Panc1 (cell line): ENCODE measurements around the gene ACYP2. TPM values are rescaled to one million over a fixed set of nuclear protein-coding genes. Genes with fewer than 3 reads are reported as not detected.

Source experiments
- ATAC-seq: fragments of 200-7000 bp; cut with Tn5 transposase; 2 replicates; pipeline ENCODE4 v1.9.1; 2020; ENCODE audit warnings: mild to moderate bottlenecking, moderate library complexity
- BruUV-seq: library from RNA; stranded (reverse); fragments of 400-500 nt; replicated peaks from 2 replicates; lab custom pipeline; 2021; lab: Mats Ljungman, UMichigan
- CTCF ChIA-PET: fragments of 300-600 bp; sonication (Branson Sonifier 250); formaldehyde crosslinking; loops from one replicate; lab custom pipeline; 2022; ENCODE audit warnings: antibody characterized with exemption; lab: Charles Lee
- POLR2A ChIA-PET: fragments of 300-600 bp; sonication (Branson Sonifier 250); formaldehyde crosslinking; loops from one replicate; lab custom pipeline; 2022; ENCODE audit warnings: antibody characterized with exemption; lab: Charles Lee
- DNase-seq: peaks from one replicate; pipeline ENCODE4 v3.0.0-alpha.2; 2010; ENCODE audit warnings: low read depth, low spot score
- H3K27ac ChIP-seq: 2 replicates; pipeline ENCODE4 v1.5.1; 2011; ENCODE audit warnings: mild to moderate bottlenecking, low read length, inconsistent platforms
- H3K27me3 ChIP-seq: fragments of 200-500 bp; sonication (Bioruptor generic); 2 replicates; pipeline ENCODE4 v1.6.0; 2014; ENCODE audit warnings: low read length, inconsistent platforms; ENCODE audit not compliant: control insufficient read depth, insufficient read depth
- H3K36me3 ChIP-seq: fragments of 200-500 bp; sonication (Bioruptor generic); 2 replicates; pipeline ENCODE4 v1.5.1; 2014; ENCODE audit warnings: inconsistent platforms, mild to moderate bottlenecking, low read length, moderate library complexity; ENCODE audit not compliant: control insufficient read depth, insufficient read depth
- H3K4me1 ChIP-seq: 2 replicates; pipeline ENCODE4 v1.5.1; 2011; ENCODE audit warnings: inconsistent platforms, mild to moderate bottlenecking, low read length, moderate library complexity; ENCODE audit not compliant: control insufficient read depth, insufficient read depth
- H3K4me3 ChIP-seq, 2 experiments: 2 replicates each; pipeline ENCODE4 v1.5.1; 2011 to 2012; ENCODE audit warnings: low read depth in 2 of 2, low read length in 2 of 2, mild to moderate bottlenecking in 2 of 2, inconsistent platforms in 1 of 2, moderate library complexity in 1 of 2
- H3K9me3 ChIP-seq: fragments of 200-500 bp; sonication (Bioruptor generic); 2 replicates; pipeline ENCODE4 v1.5.1; 2014; ENCODE audit warnings: low read depth, mild to moderate bottlenecking, inconsistent platforms, low read length, moderate library complexity; ENCODE audit not compliant: control insufficient read depth, insufficient read depth
- CTCF ChIP-seq: fragments of 450-650 bp; IDR thresholded peaks from 2 replicates; pipeline ENCODE4 v1.5.1; 2017; ENCODE audit warnings: mild to moderate bottlenecking
- POLR2AphosphoS5 ChIP-seq: IDR thresholded peaks from 2 replicates; pipeline ENCODE4 v1.6.1; 2012; ENCODE audit warnings: mild to moderate bottlenecking, low read depth, low read length, moderate library complexity
- REST ChIP-seq, 2 experiments: IDR thresholded peaks; 2 replicates each; pipeline ENCODE4 v1.6.1; 2011 to 2012; ENCODE audit warnings: low read depth in 2 of 2, control low read depth in 1 of 2, low read length in 1 of 2, mild to moderate bottlenecking in 1 of 2, moderate library complexity in 1 of 2; ENCODE audit not compliant: insufficient read depth in 1 of 2
- SIN3A ChIP-seq: IDR thresholded peaks from 2 replicates; pipeline ENCODE4 v1.6.1; 2012; ENCODE audit warnings: low read depth, mild to moderate bottlenecking, low read length, moderate library complexity, borderline replicate concordance; ENCODE audit not compliant: insufficient read depth
- TCF7L2 ChIP-seq: IDR thresholded peaks from 2 replicates; pipeline ENCODE4 v1.6.1; 2011; ENCODE audit warnings: mild to moderate bottlenecking, low read depth, low read length, inconsistent platforms
- in situ Hi-C: cut with HindIII; loops from 2 replicates; pipeline ENCODE4 v1.10.0; 2016; ENCODE audit warnings: low sequenced_read_pairs, low pct_unique_long_range_greater_than_20kb
- intact Hi-C: fragments of 100-400 bp; cut with micrococcal nuclease; formaldehyde crosslinking; loops from one replicate; pipeline ENCODE4 v1.10.0; 2022; ENCODE audit not compliant: unreplicated experiment
- total RNA-seq: library from RNA; stranded (reverse); gene quantifications from one replicate; pipeline ENCODE4 v1.2.1, GENCODE V29; 2021; ENCODE audit not compliant: unreplicated experiment

The ACYP2 gene
- total RNA-seq, 1 experiment from 2014 or later, result 11.5 TPM

GRCh38 chr2:54317973-54318372, 202.6 kb downstream of the ACYP2 start:
- no peaks in the 10 kb centered on the region; the same call in 1 of the 2 replicates for H3K9me3 ChIP-seq
- in situ Hi-C loops (no loop called here), intact Hi-C loops (no loop called here)
- no TSS peak for BruUV-seq
- no peak overlapping the region for H3K27ac ChIP-seq
- H3K27me3 ChIP-seq, result peaks cover 2% of the 10 kb centered on the region; the same call in 1 of the 2 replicates
- no peaks in the 10 kb centered on the region for H3K36me3 ChIP-seq
- ATAC-seq (no peak), DNase-seq (no peak)
- TF ChIP-seq POLR2AphosphoS5 (no peak), SIN3A (no peak), TCF7L2 (no peak), REST (IDR thresholded peaks at IDR 0.05; ENCODE audit: insufficient read depth in 1 of 2, low read depth in 2 of 2, low read length in 1 of 2) (no peak), CTCF (no peak)
- H3K4me3 ChIP-seq, result no peak overlapping the region
- no peaks in the 10 kb centered on the region for H3K4me1 ChIP-seq
- ChIA-PET POLR2A (no interaction called here), CTCF (no interaction called here)

- CTCF ChIA-PET, result no interaction called here
- in situ Hi-C loops (no loop called here), intact Hi-C loops (no loop called here)
- Histone ChIP-seq H3K9me3 (no peaks in the 10 kb centered on the region; the same call in 1 of the 2 replicates), H3K27ac (no peak overlapping the region), H3K4me1 (no peaks in the 10 kb centered on the region), H3K36me3 (no peaks in the 10 kb centered on the region), H3K27me3 (peaks cover 2% of the 10 kb centered on the region; the same call in 1 of the 2 replicates), H3K4me3 (no peak overlapping the region)
- no peak for TF ChIP-seq CTCF
- TF ChIP-seq POLR2AphosphoS5, result no peak
- TF ChIP-seq SIN3A, result no peak
- TF ChIP-seq TCF7L2, result no peak
- no peak for TF ChIP-seq REST (IDR thresholded peaks at IDR 0.05; ENCODE audit: insufficient read depth in 1 of 2, low read depth in 2 of 2, low read length in 1 of 2)
- BruUV-seq, result no TSS peak
- no peak for ATAC-seq
- no peak for DNase-seq
- POLR2A ChIA-PET, result no interaction called here
These were observed 203.4 kb downstream of the ACYP2 start for GRCh38 chr2:54318821-54319220.
